ENCODE data around the gene ARID4B. TPM values are rescaled to one million over a fixed set of nuclear protein-coding genes. Genes with fewer than 3 reads are reported as not detected.
"Not testable (repeated sequence)": the region's sequence is repeated elsewhere in the genome, so short reads cannot be mapped to it uniquely, and the experiment has no call there.

Gene ARID4B
- total RNA-seq, 1 experiment from 2014 or later, result 34.2 TPM

DNA sequence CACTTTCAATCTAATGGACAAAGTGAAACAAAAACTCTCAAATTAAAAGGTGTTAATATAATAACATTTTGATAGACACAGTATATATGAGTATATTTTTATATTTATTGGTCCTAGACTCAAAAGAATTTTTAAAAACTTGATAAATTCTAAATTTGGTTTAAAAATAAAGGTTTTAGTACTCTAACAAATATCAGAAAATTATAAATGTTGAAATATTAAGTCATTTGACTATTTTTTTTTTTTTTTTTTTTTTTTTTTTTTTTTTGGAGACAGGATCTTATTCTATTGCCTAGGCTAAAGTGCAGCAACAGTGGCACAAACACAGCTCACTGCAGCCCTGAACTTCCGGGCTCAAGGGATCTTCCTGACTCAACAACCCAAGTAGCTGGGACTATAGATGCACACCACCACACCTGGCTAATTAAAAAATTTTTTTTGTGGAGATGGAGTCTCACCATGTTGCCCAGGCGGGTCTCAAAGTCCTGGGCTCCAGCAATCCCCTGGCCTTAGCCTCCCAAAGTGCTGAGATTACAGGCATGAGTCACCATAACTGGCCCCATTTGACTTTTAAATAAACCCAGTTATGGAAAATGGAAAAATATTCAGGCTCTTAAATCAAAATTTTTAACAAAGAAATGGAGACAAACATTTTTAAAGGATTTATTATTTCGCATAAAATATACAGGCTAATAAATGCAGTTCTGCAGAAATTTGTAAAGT lies 106.2 kb downstream of the ARID4B start:
- peaks cover 41% of the 10 kb centered on the region for H3K36me3 Mint-ChIP-seq (ENCODE audit: insufficient read depth, unreplicated experiment)

DNA sequence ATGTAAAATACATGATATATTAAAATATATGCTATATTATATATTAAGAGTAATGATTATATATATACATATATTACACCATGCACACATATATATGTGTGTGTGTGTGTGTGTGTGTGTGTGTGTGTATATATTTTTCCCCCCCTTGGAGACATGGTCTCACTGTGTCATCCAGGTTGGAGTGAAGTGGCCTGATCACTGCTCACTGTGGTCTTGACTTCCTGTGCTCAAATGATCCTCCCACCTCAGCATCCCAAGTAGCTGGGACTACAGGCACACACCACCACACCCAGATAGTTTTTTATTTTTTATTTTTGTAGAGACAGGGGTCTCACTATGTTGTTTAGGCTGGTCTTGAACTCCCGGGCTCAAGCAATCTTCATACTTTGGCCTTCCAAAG lies 112.5 kb downstream of the ARID4B start:
- H3K27me3 Mint-ChIP-seq (ENCODE audit: insufficient read depth, unreplicated experiment), result no peaks in the 10 kb centered on the region
- TF ChIP-seq, protein P1, sequence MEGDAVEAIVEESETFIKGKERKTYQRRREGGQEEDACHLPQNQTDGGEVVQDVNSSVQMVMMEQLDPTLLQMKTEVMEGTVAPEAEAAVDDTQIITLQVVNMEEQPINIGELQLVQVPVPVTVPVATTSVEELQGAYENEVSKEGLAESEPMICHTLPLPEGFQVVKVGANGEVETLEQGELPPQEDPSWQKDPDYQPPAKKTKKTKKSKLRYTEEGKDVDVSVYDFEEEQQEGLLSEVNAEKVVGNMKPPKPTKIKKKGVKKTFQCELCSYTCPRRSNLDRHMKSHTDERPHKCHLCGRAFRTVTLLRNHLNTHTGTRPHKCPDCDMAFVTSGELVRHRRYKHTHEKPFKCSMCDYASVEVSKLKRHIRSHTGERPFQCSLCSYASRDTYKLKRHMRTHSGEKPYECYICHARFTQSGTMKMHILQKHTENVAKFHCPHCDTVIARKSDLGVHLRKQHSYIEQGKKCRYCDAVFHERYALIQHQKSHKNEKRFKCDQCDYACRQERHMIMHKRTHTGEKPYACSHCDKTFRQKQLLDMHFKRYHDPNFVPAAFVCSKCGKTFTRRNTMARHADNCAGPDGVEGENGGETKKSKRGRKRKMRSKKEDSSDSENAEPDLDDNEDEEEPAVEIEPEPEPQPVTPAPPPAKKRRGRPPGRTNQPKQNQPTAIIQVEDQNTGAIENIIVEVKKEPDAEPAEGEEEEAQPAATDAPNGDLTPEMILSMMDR (IDR thresholded peaks at IDR 0.05; ENCODE audit: insufficient read depth in 1 of 2, low read depth in 1 of 2, low read length in 1 of 2, severe bottlenecking in 1 of 2, unreplicated experiment in 1 of 2), result no peak
- H3K9me3 ChIP-seq, result no peaks in the 10 kb centered on the region
- CTCF ChIA-PET, result no interaction called here
- BruUV-seq (replicated peaks), result no TSS peak
- no peaks in the 10 kb centered on the region for H3K4me1 ChIP-seq
- peaks cover 42% of the 10 kb centered on the region for H3K36me3 Mint-ChIP-seq (ENCODE audit: insufficient read depth, unreplicated experiment)
- DNase-seq, result no peak
- no peaks in the 10 kb centered on the region for H3K4me1 Mint-ChIP-seq (ENCODE audit: low read depth, unreplicated experiment)
- no peak overlapping the region for H3K4me3 Mint-ChIP-seq (ENCODE audit: unreplicated experiment)
- POLR2A ChIA-PET, result no interaction called here
- no peaks in the 10 kb centered on the region; the same call in 1 of the 2 replicates for H3K36me3 ChIP-seq (ENCODE audit: control insufficient read depth, insufficient read depth, low read length)
- no peak overlapping the region for H3K4me3 ChIP-seq (ENCODE audit: low read depth, low read length)
- H3K9me3 Mint-ChIP-seq (ENCODE audit: unreplicated experiment), result no peaks in the 10 kb centered on the region
- intact Hi-C loops (cut with micrococcal nuclease; ENCODE audit: unreplicated experiment), result no loop called here
- H3K27ac Mint-ChIP-seq (ENCODE audit: unreplicated experiment), result no peak overlapping the region
- no peaks in the 10 kb centered on the region for H3K27me3 ChIP-seq (replicated peaks; ENCODE audit: control insufficient read depth, insufficient read depth, low read length)

More for the DNA sequence above, 106.2 kb downstream of the ARID4B start:
- H3K4me3 ChIP-seq (ENCODE audit: low read depth, low read length), result no peak overlapping the region
- POLR2A ChIA-PET, result no interaction called here
- no peaks in the 10 kb centered on the region for H3K9me3 Mint-ChIP-seq (ENCODE audit: unreplicated experiment)
- H3K27me3 ChIP-seq (replicated peaks; ENCODE audit: control insufficient read depth, insufficient read depth, low read length), result no peaks in the 10 kb centered on the region
- H3K9me3 ChIP-seq, result no peaks in the 10 kb centered on the region
- TF ChIP-seq, protein P1 (IDR thresholded peaks at IDR 0.05; ENCODE audit: insufficient read depth in 1 of 2, low read depth in 1 of 2, low read length in 1 of 2, severe bottlenecking in 1 of 2, unreplicated experiment in 1 of 2), result no peak
- H3K4me1 ChIP-seq, result no peaks in the 10 kb centered on the region
- no peaks in the 10 kb centered on the region for H3K27me3 Mint-ChIP-seq (ENCODE audit: insufficient read depth, unreplicated experiment)
- DNase-seq, result no peak
- no peaks in the 10 kb centered on the region for H3K4me1 Mint-ChIP-seq (ENCODE audit: low read depth, unreplicated experiment)
- no peaks in the 10 kb centered on the region; the same call in 1 of the 2 replicates for H3K36me3 ChIP-seq (ENCODE audit: control insufficient read depth, insufficient read depth, low read length)
- CTCF ChIA-PET, result interaction anchor here (0.6 to 0.7 kb wide), 2 partner anchors 106 to 126 kb away, joined by 3 to 9 read pairs; partner anchors contain the start of gene ARID4B
- BruUV-seq (replicated peaks), result no TSS peak
- intact Hi-C loops (cut with micrococcal nuclease; ENCODE audit: unreplicated experiment), result no loop called here
- no peak overlapping the region for H3K27ac Mint-ChIP-seq (ENCODE audit: unreplicated experiment)
- no peak overlapping the region for H3K4me3 Mint-ChIP-seq (ENCODE audit: unreplicated experiment)

DNA sequence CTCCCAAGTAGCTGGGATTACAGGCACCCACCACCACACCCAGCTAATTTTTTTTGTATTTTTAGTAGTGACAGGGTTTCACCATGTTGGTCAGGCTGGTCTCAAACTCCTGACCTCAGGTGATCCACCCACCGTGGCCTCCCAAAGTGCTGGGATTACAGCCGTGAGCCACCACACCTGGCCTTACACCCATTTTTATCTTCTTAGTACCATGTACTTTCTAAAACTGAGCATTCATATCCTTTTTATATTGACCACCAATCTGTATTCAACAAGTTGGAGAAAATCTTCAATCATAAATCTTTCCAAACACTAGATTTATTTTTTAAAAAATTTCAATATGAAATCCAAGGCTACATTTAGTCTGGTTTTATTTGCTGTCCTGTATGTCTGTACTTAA lies 113.0 kb downstream of the ARID4B start:
- H3K27me3 Mint-ChIP-seq (ENCODE audit: insufficient read depth, unreplicated experiment); H3K4me1 Mint-ChIP-seq (ENCODE audit: low read depth, unreplicated experiment); POLR2A ChIA-PET; H3K9me3 ChIP-seq; H3K4me3 ChIP-seq (ENCODE audit: low read depth, low read length); H3K27ac Mint-ChIP-seq (ENCODE audit: unreplicated experiment); H3K4me3 Mint-ChIP-seq (ENCODE audit: unreplicated experiment); BruUV-seq (replicated peaks); H3K36me3 ChIP-seq (ENCODE audit: control insufficient read depth, insufficient read depth, low read length); H3K27me3 ChIP-seq (replicated peaks; ENCODE audit: control insufficient read depth, insufficient read depth, low read length); CTCF ChIA-PET; H3K9me3 Mint-ChIP-seq (ENCODE audit: unreplicated experiment); intact Hi-C loops (cut with micrococcal nuclease; ENCODE audit: unreplicated experiment); H3K4me1 ChIP-seq; DNase-seq: not testable (repeated sequence)
- peaks cover 38% of the 10 kb centered on the region for H3K36me3 Mint-ChIP-seq (ENCODE audit: insufficient read depth, unreplicated experiment)
